GM12872 (cell line): ENCODE data around the gene ZNF143.

Source experiments
- CTCF ChIP-seq: IDR thresholded peaks from 3 replicates; pipeline ENCODE4 v1.5.1; 2011; ENCODE audit warnings: low read depth, mild to moderate bottlenecking, low read length, moderate library complexity; ENCODE audit not compliant: insufficient read depth

Gene ZNF143

GRCh38 chr11:9565822-9566560 lies 105.2 kb downstream of the ZNF143 start:
- TF ChIP-seq CTCF, result no peak

GRCh38 chr11:9566561-9567063 lies 105.8 kb downstream of the ZNF143 start:
- TF ChIP-seq CTCF, result no peak

GRCh38 chr11:9567401-9567800 lies 106.6 kb downstream of the ZNF143 start:
- no peak for TF ChIP-seq CTCF

- no peak for TF ChIP-seq CTCF
These were observed 107.5 kb downstream of the ZNF143 start for GRCh38 chr11:9568161-9568853.

- TF ChIP-seq CTCF, result no peak
These were observed 108.2 kb downstream of the ZNF143 start for GRCh38 chr11:9568854-9569587.

- no peak for TF ChIP-seq CTCF
These were observed 108.9 kb downstream of the ZNF143 start for GRCh38 chr11:9569588-9570164.

GRCh38 chr11:9570313-9571025 lies 109.7 kb downstream of the ZNF143 start:
- no peak for TF ChIP-seq CTCF
